ENCODE results near the gene MFSD12.

Gene MFSD12

DNA sequence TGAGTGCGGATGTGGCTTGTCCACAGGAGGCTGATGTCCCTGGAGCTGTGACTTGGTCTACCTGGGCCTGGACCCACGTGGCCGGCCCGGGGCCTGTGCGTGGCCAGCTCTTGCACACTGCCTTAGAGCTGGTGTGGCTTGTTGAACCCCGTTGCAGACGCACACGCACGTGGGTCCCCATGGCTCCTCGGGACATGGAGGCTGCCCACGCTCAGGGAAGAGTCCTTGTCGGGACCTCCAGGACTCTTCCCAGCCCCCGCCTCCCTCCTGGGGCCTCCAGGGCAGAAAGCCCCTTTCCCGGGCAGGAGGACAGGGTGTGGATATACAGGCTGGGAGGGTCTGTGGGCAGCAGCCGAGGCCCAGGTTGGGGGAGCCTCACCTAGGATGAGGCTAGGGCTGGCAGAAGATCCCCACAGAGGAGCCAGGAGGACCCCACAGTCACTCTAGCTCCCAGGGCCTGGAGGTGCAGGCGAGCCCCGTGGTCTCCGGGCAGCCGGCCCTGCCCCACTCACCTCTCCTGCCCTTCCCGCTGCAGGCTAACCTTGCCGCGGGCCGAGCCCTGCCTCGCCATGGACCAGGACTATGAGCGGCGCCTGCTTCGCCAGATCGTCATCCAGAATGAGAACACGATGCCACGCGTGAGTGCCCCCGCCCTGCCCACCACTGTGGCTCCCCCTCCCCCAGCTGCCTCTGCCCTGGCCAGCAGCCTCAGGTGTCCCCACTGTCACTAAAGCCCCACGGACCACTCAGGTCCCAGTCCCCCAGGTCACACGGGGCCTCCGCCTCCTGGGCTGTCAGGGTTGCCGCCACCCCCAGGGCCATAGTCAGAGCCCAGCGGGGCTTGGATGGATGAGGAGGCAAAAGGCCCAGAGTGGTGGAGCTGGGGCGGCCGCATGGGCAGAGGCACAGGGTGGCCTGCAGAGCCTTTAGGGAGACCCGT is 34.7 kb downstream of the MFSD12 start:
- peaks cover 57% of the 10 kb centered on the region for H3K79me2 ChIP-seq (ENCODE audit: low read length)
- 0 out of 2 replicates have a peak, but pooled peaks cover 3% of the 10 kb centered on the region for H3K36me3 ChIP-seq (replicated peaks; ENCODE audit: insufficient read depth, low read length)
- no peak overlapping the region for H3K4me2 ChIP-seq (ENCODE audit: low read depth, low read length)
- no peak for DNase-seq
- no peaks in the 10 kb centered on the region for H3K27me3 ChIP-seq (replicated peaks; ENCODE audit: insufficient read depth, low read length)
- no peak overlapping the region for H3K9ac ChIP-seq (ENCODE audit: low read length)
- H3K4me3 ChIP-seq (ENCODE audit: low read length): no peak overlapping the region
- H3K4me1 ChIP-seq (ENCODE audit: low read length): no peaks in the 10 kb centered on the region
- no peak overlapping the region for H3K27ac ChIP-seq (ENCODE audit: low read length)
- no peaks in the 10 kb centered on the region for H3K9me2 ChIP-seq (replicated peaks; ENCODE audit: insufficient read depth, low read length)
- TF ChIP-seq, protein P1, sequence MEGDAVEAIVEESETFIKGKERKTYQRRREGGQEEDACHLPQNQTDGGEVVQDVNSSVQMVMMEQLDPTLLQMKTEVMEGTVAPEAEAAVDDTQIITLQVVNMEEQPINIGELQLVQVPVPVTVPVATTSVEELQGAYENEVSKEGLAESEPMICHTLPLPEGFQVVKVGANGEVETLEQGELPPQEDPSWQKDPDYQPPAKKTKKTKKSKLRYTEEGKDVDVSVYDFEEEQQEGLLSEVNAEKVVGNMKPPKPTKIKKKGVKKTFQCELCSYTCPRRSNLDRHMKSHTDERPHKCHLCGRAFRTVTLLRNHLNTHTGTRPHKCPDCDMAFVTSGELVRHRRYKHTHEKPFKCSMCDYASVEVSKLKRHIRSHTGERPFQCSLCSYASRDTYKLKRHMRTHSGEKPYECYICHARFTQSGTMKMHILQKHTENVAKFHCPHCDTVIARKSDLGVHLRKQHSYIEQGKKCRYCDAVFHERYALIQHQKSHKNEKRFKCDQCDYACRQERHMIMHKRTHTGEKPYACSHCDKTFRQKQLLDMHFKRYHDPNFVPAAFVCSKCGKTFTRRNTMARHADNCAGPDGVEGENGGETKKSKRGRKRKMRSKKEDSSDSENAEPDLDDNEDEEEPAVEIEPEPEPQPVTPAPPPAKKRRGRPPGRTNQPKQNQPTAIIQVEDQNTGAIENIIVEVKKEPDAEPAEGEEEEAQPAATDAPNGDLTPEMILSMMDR (IDR thresholded peaks at IDR 0.05; ENCODE audit: low read length): no peak
- TF ChIP-seq EZH2 (optimal IDR thresholded peaks at IDR 0.05; ENCODE audit: low read depth, low read length) (no peak), EZH2phosphoT487 (IDR thresholded peaks at IDR 0.05; ENCODE audit: low read length) (no peak)
- no peaks in the 10 kb centered on the region for H3K9me3 ChIP-seq (replicated peaks; ENCODE audit: insufficient read depth, low read length)
- no peaks in the 10 kb centered on the region for H4K20me1 ChIP-seq (ENCODE audit: insufficient read depth, low read length)
- no peaks in the 10 kb centered on the region for H3F3A ChIP-seq (ENCODE audit: insufficient read depth, low read length)
- no peak overlapping the region for H2AFZ ChIP-seq (ENCODE audit: low read length)

DNA sequence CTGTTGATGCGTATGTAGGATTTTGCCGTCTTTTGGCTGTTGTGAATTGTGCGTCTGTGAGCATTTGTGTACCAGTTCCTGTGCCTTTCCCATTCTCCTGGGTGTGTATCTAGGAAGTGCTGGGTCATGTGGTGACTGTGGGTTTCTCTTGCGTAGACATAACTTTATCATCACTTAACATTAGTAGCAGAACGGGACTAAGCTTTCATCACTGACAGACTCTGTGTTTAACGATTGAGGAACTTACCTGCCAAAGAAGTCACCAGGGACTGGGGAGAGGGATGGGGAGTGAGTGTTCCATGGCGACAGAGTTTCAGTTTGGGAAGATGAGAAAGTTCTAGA is 36.3 kb downstream of the MFSD12 start:
- Histone ChIP-seq H3K4me2 (ENCODE audit: low read depth, low read length) (no peak overlapping the region), H2AFZ (ENCODE audit: low read length) (no peak overlapping the region), H3K4me1 (ENCODE audit: low read length) (no peaks in the 10 kb centered on the region), H3K36me3 (replicated peaks; ENCODE audit: insufficient read depth, low read length) (0 out of 2 replicates have a peak, but pooled peaks cover 3% of the 10 kb centered on the region), H3K9ac (ENCODE audit: low read length) (no peak overlapping the region), H3K9me2 (replicated peaks; ENCODE audit: insufficient read depth, low read length) (no peaks in the 10 kb centered on the region), H3K27ac (ENCODE audit: low read length) (no peak overlapping the region), H3K27me3 (replicated peaks; ENCODE audit: insufficient read depth, low read length) (no peaks in the 10 kb centered on the region), H3K4me3 (ENCODE audit: low read length) (no peak overlapping the region), H3F3A (ENCODE audit: insufficient read depth, low read length) (no peaks in the 10 kb centered on the region), H4K20me1 (ENCODE audit: insufficient read depth, low read length) (no peaks in the 10 kb centered on the region), H3K79me2 (ENCODE audit: low read length) (peaks cover 74% of the 10 kb centered on the region), H3K9me3 (replicated peaks; ENCODE audit: insufficient read depth, low read length) (no peaks in the 10 kb centered on the region)
- TF ChIP-seq, protein P1 (IDR thresholded peaks at IDR 0.05; ENCODE audit: low read length): no peak
- TF ChIP-seq EZH2phosphoT487 (IDR thresholded peaks at IDR 0.05; ENCODE audit: low read length) (no peak), EZH2 (optimal IDR thresholded peaks at IDR 0.05; ENCODE audit: low read depth, low read length) (no peak)
- no peak for DNase-seq

DNA sequence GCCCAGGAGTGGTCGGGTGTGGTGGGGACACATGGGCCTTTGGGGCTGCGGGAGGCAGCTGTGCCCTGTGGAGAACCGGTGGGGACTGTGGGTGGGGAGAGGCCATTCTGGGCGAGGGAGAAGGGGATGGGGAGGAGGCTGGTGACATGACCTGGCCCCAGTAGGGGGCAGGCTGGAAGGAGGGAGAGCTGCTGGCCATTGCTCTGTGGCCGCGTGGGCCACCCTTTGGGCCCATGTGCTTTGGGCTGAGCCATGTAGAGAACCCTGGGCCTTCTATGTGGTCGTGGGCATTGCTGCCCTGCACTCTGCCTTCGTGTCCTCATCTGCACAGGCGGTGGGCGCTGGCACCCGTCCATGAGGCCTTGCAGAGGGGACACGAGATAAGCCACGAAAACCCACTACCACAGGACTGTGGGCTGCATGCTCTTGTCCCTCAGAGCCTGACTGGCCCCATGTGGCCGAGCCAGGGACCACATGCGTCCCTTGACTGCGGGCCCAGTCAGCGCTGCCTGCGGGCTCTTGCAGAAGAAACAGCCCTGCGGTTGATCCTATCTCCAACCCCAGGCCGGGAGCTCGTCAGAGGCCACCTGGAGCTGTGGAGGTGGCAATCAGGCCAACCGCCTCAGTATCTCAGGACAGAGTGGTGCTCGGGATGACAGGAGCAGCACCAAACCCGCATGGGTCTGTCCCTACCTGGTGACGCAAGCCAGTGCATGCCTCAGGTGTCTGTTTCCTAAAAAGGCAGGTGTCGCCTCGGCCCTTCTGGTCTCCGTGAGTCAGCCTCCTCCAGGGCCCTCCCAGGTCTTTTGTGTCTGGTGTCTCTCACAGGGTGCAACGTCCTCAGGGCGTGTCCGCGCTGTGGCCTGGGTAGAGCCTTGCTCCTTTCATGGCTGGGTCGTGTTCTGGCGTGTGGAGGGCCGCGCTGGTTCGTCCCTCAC is 37.0 kb downstream of the MFSD12 start:
- Histone ChIP-seq H3K4me3 (ENCODE audit: low read length) (no peak overlapping the region), H3K27ac (ENCODE audit: low read length) (no peak overlapping the region), H3K79me2 (ENCODE audit: low read length) (peaks cover 79% of the 10 kb centered on the region), H3K9ac (ENCODE audit: low read length) (no peak overlapping the region), H3K27me3 (replicated peaks; ENCODE audit: insufficient read depth, low read length) (no peaks in the 10 kb centered on the region), H3K9me2 (replicated peaks; ENCODE audit: insufficient read depth, low read length) (no peaks in the 10 kb centered on the region), H3K36me3 (replicated peaks; ENCODE audit: insufficient read depth, low read length) (0 out of 2 replicates have a peak, but pooled peaks cover 3% of the 10 kb centered on the region), H3K9me3 (replicated peaks; ENCODE audit: insufficient read depth, low read length) (no peaks in the 10 kb centered on the region), H2AFZ (ENCODE audit: low read length) (no peak overlapping the region), H3K4me2 (ENCODE audit: low read depth, low read length) (no peak overlapping the region), H3K4me1 (ENCODE audit: low read length) (no peaks in the 10 kb centered on the region), H3F3A (ENCODE audit: insufficient read depth, low read length) (no peaks in the 10 kb centered on the region), H4K20me1 (ENCODE audit: insufficient read depth, low read length) (no peaks in the 10 kb centered on the region)
- no peak for DNase-seq
- TF ChIP-seq EZH2 (optimal IDR thresholded peaks at IDR 0.05; ENCODE audit: low read depth, low read length): no peak
- no peak for TF ChIP-seq EZH2phosphoT487 (IDR thresholded peaks at IDR 0.05; ENCODE audit: low read length)
- TF ChIP-seq, protein P1 (IDR thresholded peaks at IDR 0.05; ENCODE audit: low read length): no peak

Data from MM.1S (cell line).